GM18858 (cell line): ENCODE results near the gene ARPIN.
"Not testable (repeated sequence)": the region's sequence is repeated elsewhere in the genome, so short reads cannot be mapped to it uniquely, and the experiment has no call there.

Experiments used
- ATAC-seq: cut with Tn5 transposase; IDR thresholded peaks from one replicate; pipeline ENCODE4 v1.9.1; 2021; ENCODE audit not compliant: unreplicated experiment

The ARPIN gene

DNA sequence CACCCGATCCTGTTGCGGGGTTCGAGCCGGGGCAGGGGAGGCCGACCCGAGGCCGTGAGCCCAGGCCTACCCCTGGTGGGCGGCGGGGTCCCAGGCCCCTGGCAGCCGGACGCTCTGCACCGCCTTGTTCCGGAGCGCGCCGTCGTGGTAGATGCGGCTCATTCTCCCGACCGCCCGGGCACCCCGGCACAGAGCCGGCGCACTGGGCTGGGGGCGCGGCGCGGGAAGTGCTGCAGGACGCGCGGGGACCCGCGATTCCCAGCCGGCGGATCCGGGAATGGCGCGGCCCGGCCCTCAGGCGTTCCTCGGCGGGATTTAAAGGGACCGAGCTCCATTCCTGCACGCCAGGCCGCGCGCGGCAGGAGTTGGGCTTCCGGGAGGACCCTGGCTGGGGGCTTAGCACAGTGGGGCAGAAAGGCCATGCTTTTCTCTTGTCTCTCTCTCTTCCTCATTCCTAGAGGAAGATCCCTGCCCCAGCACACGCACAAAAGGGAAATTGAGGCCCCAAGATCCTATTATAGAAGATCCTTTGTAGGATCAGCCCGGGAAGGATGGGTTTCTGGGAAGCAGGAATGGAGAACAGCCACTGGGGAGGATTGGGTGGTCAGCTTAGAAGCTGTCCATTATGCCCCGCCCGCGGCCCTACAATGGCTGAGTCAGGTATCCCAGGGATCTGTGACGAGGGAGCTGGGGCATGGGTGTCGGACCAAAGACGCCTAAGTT, at the start of gene ARPIN:
Gene ARPIN, minus strand, starts transcription at position 279 of the 723 bp plus-strand sequence. Its CDS starts 117 bp downstream, at position 162.
- no peak for ATAC-seq

DNA sequence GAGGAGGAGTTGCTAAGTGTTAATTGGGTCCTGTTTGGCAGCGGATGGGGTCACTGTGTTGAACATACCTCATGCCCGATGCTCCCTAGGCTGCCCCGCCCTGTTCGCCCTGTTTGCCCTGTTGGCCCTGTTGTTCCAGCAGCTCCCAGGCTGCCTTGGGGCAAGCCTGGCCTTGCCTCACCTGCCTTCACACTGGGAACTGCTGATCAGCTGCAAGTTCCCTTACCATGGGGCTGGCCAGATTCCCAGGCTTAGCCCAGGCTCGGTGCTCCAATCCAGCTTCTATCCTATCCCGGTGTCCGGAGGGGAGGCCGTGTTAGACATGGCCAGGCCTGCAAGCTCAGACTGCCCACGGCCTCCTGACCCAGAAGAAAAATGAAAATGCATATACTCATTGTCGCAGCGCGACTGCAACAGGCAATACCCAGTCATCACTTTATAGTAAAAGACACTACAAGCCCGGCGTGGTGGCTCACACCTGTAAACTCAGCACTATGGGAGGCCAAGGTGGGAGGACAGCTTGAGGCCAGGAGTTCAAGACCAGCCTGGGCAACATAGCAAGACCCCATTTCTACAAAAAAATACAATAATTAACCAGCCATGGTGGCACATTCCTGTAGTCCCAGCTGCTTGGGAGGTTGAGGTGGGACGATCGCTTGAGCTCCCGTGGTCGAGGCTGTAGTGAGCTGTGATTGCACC, 45.5 kb upstream of the ARPIN start:
- no peak for ATAC-seq

DNA sequence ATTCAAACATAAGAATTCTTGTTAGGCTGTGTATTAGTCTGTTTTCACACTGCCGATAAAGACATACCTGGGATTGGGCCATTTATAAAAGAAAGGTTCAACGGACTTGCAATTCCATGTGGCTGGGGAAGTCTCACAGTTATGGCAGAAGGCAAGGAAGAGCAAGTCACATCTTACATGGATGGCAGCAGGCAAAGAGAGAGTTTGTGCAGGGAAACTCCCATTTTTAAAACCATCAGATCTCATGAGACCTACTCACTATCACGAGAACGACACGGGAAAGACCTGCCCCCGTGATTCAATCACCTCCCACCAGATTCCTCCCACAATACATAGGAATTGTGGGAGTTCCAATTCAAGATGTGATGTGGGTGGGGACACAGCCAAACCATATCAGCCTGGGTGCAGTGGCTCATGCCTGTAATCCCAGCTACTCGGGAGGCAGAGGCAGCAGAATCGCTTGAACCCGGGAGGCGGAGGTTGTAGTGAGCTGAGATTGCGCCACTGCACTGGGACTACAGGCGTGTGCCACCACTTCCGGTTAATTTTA, 42.8 kb upstream of the ARPIN start:
- ATAC-seq, result not testable (repeated sequence)

DNA sequence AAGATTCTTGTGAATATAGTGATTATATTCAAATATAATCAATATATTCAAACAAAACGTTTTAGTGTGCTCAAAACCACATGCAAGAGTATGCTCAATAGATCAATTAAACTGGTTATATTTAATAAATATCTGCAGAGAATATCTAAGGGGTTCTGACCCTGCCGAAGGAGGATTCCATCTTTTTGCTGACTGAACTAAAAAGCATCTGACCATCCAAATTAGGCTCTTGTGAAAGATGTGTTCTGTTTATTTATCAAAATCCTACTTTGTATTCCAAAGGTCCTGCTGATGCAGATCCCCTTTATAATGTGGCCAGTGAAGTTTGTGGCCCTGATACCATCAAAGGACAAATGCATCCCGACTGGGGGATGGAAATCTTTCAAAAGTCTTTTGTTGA, 41.8 kb upstream of the ARPIN start:
- no peak for ATAC-seq

DNA sequence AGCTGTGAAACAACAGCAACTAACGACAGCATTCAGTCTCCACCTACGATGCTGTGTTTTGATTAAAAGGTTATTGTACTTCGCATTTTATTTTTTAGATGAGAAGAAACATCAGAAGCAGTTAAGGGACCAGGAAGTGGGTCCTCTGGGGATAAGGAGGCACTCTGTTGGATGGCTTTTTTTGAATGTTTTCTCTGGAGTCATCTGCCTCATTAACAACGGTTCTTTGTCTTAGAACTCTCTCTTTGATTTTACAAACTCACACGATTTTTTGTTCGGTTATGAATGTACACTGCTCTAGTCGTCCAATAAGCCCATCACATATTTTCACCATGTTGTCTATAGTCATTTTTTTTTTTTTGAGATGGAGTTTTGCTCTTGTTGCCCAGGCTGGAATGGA, 36.0 kb upstream of the ARPIN start:
- no peak for ATAC-seq

DNA sequence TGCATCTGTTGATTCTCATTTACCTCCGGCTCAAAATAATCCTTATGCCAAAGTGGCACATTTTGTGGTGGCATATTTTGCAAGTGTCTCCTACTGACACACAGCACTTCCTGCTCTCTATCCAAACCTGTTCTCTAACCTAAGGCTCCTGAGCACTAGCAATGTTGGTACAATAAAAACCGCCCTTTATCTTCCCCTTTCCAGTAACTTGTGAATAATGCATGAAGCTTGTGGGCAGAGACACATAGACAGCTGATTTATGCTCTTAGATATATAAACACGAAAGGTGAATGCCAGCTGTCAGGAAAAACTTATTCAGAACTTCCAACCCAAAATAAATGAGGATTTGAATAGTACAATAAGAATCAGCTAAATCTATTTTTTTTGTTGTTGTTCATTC, 34.6 kb upstream of the ARPIN start:
- no peak for ATAC-seq

DNA sequence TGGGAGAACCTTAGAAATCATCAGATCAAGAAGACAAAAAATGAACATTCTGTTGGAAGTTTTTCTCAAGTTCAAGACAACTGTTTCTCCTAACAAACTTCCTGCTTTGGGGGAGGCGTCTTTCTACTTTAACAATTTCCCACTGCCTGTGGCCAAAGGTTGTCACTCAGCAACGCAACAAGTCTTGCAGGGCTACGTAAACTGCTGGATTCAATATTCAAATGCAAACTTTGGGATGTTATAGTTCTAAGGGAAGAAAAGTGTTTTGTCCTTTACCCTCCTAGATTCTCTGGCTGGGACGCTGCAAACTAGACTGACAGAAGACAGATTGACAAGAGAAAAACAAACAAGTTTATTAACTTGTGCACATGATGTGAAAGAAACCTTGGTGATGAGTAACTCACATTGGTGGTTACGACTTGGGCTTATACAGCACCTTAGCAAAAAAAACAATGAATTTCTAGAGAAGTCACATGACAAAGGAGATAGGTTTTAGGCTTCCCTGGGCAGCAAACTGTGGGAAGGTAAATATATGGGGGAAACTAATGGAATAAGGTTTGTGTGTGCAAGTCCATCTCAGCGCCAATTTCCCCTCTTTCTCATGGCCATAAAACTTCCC, 34.0 kb upstream of the ARPIN start:
- no peak for ATAC-seq

DNA sequence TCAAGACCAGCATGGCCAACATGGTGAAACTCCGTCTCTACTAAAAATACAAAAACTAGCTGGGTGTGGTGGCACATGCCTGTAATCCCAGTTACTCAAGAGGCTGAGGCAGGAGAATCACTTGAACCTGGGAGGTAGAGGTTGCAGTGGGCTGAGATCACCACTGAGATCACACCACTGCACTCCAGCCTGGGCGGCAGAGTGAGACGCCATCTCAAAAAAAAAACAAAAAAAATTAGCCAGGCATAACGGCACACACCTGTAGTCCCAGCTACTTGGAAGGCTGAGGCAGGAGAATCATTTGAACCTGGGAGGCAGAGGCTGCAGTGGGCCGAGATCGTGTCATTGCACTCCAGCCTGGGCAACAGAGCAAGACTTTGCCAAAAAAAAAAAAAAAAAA, 31.0 kb upstream of the ARPIN start:
- not testable (repeated sequence) for ATAC-seq

DNA sequence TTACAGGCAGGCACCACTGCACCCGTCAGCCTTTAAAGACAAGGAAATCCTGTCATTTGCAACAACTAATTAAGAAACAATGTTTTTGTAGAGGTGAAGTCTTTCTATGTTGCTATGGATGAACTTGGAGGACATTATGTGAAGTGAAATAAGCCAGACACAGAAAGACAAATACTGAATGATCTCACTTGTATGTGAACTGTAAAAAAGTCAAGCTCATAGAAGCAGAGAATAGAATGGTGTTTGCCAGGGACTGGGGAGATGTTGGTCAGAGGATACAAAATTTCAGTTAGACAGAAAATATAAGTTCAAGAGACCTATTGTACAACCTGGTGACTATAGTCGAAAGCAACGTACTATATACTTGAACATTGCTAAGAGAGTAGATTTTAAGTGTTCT, 27.2 kb upstream of the ARPIN start:
- no peak for ATAC-seq

DNA sequence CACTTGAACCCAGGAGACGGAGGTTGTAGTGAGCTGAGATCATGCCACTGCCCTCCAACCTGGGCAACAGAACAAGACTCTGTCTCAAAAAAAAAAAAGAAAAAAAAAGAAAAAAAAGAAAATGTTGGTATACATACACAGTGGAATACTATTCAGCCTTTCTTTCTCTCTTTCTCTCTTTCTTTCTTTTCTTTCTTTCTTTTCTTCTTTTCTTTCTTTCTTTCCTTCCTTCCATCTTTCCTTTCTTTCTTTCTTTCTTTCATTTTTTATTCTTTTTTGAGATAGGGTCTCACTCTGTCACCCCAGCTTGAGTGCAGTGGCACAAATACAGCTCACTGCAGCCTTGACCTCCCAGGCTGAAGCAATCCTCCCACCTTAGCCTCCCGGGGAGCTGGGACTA, 26.6 kb upstream of the ARPIN start:
- not testable (repeated sequence) for ATAC-seq

DNA sequence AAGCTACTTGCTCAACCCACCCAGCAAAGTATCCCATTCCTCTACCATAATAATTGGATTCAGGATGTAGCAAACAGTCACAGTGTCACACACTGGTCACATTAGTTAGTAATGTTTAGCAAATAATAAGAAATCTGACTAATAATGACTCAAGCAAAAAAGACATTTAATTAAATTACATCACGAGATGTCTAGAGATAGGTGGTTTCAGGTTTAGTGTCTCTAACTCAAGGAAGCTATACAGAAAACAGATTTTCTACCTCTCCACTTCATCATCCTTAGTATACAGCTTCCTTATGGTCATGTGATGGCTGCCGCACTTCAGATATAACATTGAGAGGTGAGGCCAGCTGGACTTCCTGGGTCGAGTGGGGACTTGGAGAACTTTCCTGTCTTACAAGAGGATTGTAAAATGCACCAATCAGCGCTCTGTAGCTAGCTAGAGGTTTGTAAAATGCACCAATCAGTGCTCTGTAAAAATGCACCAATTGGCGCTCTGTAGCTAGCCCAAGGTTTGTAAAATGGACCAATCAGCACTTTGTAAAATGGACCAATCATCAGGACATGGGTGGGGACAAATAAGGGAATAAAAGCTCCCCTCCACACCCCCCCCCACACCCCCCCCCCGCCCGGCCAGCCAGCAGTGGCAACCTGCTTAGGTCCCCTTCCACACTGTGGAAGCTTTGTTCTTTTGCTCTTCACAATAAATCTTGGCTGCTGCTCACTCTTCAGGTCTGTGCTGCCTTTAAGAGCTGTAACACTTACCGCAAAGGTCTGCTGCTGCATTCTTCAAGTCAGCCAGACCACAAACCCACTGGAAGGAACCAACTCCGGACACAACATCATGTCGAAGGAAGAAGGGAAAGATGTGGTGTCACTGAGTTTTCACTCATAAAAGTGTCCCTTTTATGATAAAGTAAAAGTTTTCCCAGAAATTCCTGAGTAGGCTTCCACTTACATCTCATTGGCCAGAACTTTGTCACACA, 24.9 kb upstream of the ARPIN start:
- no peak for ATAC-seq

DNA sequence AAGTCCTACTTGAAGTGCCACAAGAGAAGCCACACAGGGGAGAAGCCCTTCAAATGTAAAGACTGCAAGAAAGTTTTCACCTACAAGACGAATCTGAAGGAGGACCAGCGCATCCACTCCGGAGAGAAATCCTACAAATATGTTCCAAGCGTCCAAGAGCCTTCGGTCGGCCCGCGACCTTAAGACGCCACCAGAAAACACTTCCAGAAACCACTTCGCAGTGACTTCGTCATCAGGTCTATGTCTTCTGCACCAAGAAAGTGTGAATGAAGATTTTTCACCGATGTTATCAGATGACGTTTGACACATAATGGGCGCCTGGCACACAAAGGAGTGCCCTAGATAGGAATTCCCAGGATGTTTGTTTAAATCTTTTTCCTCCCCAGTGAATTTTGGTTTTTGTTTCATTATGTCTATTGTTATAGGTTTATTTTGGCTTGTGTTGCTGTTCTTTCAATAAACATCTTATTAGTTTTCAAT, 24.1 kb upstream of the ARPIN start:
- no peak for ATAC-seq

DNA sequence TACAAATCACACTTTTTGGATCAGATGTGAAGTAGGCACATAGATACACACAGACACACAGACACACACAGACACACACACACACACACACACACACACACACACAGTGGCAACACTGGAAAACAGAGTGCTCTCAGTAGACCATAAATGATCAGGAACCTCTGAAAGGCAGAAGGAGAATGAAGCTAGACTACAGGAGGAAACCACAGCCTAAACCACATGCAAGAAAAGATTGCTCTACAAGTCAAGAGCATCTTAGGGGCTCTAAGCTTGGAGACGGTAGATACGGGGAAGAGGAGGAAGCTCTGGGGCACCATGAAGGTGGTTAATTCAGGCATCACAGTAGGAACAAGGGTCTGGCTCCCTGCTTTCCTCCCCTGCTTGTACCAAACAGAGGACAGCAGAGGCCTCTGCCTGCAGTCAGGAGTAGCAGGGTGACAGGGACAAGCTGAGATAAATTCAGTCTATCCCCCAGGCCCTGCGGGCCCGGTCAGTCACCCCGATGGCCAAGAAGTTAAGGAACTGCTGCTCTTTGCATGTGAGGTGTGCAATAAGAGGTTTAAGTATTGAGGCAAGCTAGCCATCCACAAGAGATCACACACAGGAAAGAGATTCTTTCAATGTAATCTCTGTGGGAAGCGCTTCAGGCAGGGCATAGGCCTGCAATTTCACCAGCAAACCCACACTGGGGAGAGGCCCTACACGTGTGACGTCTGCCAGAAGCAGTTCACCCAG, 23.5 kb upstream of the ARPIN start:
- ATAC-seq, result no peak

DNA sequence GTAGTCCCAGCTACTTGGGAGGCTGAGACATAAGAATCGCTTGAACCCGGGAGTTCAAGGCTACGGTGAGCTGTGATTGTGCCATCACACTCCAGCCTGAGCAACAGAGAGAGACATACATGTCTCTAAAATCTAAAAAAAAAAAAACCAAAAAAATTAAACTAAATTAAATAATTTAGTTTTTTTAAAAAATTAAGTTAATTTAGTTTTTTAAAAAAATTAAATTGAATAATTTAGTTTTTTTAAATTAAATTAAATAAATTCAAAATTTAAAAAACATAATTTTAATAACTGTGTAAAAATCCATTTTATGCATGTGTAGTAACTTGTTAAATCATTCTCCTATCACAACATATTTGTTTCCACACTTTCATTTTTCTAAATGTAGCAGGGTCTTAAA, 20.1 kb upstream of the ARPIN start:
- no peak for ATAC-seq

DNA sequence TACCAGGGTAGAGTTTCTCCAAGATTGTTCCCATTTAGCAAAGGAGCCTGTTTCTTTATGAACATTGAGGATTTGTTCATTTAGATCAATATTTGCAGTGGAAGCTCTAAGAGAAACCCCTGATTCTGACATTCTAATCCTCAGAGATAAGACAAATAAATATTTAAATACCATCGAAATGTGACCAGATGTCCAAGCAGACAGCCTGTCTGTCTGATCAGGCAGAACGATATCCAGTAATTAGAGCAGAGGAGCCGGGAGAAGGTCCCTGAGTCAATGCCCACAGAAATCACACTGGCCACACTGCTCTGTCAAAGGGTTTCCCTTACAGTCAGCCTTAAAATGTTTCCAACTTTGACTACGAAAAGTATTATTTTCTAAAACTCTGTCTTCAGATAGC, 15.7 kb upstream of the ARPIN start:
- ATAC-seq, result no peak

DNA sequence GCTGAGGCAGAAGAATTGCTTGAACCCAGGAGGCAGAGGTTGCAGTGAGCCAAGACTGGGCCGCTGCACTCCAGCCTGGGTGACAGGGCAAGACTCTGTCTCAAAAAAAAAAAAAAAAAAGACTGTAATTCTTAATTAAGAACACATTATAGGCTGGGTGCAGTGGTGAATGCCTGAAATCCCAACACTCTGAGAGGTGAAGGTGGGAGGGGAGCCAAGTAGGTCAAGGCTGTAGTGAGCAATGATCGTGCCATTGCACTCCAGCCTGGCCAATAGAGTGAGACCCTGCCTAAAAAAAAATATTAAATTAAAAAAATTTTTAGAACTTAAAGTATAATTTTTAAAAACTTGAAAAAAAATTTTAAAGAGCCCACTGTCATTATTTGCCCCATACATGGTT, 13.4 kb upstream of the ARPIN start:
- no peak for ATAC-seq

DNA sequence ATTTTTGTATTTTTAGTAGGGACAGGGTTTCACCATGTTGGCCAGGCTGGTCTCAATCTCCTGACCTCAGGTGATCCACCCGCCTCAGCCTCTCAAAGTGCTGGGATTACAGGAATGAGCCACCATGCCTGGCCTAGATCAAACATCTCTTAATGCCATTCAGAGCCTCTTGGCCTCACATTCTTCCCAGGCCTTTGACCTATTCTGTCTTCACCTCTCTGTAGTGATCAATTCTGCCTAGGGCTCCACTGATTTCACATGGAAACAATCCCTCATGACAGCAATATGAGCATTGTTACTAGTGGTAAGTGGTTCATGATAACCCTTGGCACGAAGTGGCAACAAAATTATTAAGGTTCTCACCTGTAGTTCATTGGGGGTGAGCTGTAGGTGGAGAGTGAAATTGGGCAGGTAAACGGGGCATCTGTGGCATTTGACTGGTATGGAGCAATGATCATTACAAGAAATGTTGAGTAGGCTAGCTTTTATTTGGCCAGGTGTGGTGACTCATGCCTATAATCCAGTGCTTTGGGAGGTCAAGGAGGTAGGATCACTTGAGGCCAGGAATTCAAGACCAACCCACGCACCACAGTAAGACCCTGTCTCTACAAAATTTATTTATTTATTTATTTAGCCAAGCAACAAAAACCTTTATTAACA, 4.8 kb upstream of the ARPIN start:
- no peak for ATAC-seq

DNA sequence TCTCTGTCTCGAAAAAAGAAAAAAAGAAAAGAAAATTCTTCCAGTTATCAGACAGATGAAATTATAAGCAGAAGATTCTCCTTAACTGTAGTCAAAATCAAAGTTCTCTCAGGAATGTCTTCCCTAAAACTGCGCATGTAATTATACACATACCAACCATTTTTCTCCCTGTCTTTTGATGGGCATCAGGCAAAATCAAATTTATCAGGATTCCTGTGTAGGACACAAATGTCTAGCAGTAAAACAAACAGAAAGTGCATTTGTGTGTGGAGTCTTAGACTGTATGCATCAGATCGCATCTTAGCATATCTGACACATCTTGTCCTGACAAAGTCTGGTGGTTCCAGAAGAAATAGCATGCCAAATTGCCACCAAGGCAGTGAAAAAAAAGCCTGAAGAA, 3.9 kb upstream of the ARPIN start:
- ATAC-seq, result no peak

DNA sequence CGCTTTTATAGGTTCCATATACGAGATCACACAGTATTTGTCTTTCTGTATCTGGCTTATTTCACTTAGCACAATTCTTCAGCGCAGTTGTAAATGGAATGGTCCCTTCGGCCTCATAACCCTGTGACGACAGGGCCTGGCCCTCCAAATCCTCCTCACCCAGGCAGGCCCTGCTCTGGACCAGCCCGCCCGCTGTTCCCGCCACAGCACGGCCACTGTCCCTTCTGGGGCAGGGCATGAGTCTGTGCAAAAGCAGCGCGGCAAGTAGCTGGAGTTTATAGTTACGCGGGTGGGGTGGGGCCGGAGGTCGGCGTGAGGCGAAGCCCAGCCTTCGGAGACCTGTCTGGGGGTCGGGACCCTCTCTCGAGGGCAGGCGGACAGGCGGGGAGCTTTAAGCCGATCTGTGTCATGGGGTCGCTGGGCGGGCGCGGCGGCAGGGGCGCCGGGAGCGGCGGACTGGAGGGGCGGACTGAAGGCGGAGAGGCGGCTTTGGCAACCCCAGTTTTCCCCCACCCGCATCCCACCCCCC, 543 bp downstream of the ARPIN start:
- ATAC-seq, result no peak
